DND-41 (cell line): ENCODE results near the gene CFAP92.

Experiments used
- CTCF ChIP-seq: IDR thresholded peaks from 2 replicates; pipeline ENCODE4 v1.5.1; 2012; ENCODE audit warnings: borderline replicate concordance, low read length, moderate library complexity, mild to moderate bottlenecking; ENCODE audit not compliant: poor library complexity, severe bottlenecking; ENCODE audit errors: extremely low read depth
- EZH2 ChIP-seq: IDR thresholded peaks from 3 replicates; pipeline ENCODE4 v1.6.1; 2012; ENCODE audit warnings: borderline replicate concordance, low read depth, mild to moderate bottlenecking, moderate library complexity, low read length, inconsistent platforms; ENCODE audit not compliant: severe bottlenecking

- TF ChIP-seq CTCF (no peak), EZH2 (no peak)
Measured at GRCh38 chr3:129023909-129024308, 30.0 kb upstream of the CFAP92 start.
